SU-DHL-6 (cell line): ENCODE results near the gene PRDM7.

ENCODE experiments used
- H2AFZ ChIP-seq: fragments of 200-600 bp; sonication (generic); 2 replicates; pipeline ENCODE4 v1.6.1; 2014; ENCODE audit warnings: low read depth, mild to moderate bottlenecking, moderate library complexity, mixed read lengths, antibody characterized with exemption, low read length; ENCODE audit not compliant: severe bottlenecking
- H3F3A ChIP-seq: fragments of 200-600 bp; shearing (Covaris generic); 2 replicates; pipeline ENCODE4 v1.6.0; 2016; ENCODE audit warnings: antibody characterized with exemption, mild to moderate bottlenecking; ENCODE audit not compliant: insufficient read depth
- H3K27ac ChIP-seq: fragments of 200-600 bp; sonication (generic); 2 replicates; pipeline ENCODE4 v1.5.1; 2016; ENCODE audit warnings: low read depth, mild to moderate bottlenecking, low read length, moderate library complexity, mixed read lengths
- H3K27me3 ChIP-seq: fragments of 200-600 bp; sonication (generic), shearing (Covaris generic); 2 replicates; pipeline ENCODE4 v1.6.0; 2014; ENCODE audit warnings: mild to moderate bottlenecking, low read length
- H3K36me3 ChIP-seq: fragments of 200-600 bp; sonication (generic); 2 replicates; pipeline ENCODE4 v1.6.1; 2014; ENCODE audit warnings: mild to moderate bottlenecking, low read length, mixed read lengths
- H3K4me2 ChIP-seq: fragments of 300-600, 200-600 bp; shearing (Covaris generic), sonication (generic); 2 replicates; pipeline ENCODE4 v1.6.0; 2014; ENCODE audit warnings: low read length, low read depth, mild to moderate bottlenecking; ENCODE audit not compliant: poor library complexity, severe bottlenecking
- H3K4me3 ChIP-seq: fragments of 200-600 bp; sonication (generic); 2 replicates; pipeline ENCODE4 v1.5.1; 2014; ENCODE audit warnings: antibody characterized with exemption, low read length, mild to moderate bottlenecking, mixed read lengths; ENCODE audit not compliant: insufficient read depth, poor library complexity, severe bottlenecking
- H3K79me2 ChIP-seq: fragments of 200-600 bp; sonication (generic); 2 replicates; pipeline ENCODE4 v1.6.1; 2014; ENCODE audit warnings: mild to moderate bottlenecking, low read length, moderate library complexity; ENCODE audit not compliant: insufficient read depth
- H3K9ac ChIP-seq: fragments of 200-600 bp; sonication (generic); 2 replicates; pipeline ENCODE4 v1.7.0; 2014; ENCODE audit warnings: mild to moderate bottlenecking, low read length
- H3K9me2 ChIP-seq: fragments of 200-600 bp; sonication (generic); replicated peaks from 2 replicates; pipeline ENCODE4 v1.6.1; 2014; ENCODE audit warnings: low read length; ENCODE audit not compliant: insufficient read depth
- H3K9me3 ChIP-seq: fragments of 200-600 bp; sonication (generic); 2 replicates; pipeline ENCODE4 v1.6.1; 2014; ENCODE audit warnings: low read length, mixed read lengths; ENCODE audit not compliant: insufficient read depth
- H4K20me1 ChIP-seq: fragments of 200-600 bp; sonication (generic); 2 replicates; pipeline ENCODE4 v1.6.1; 2014; ENCODE audit warnings: low read depth, mild to moderate bottlenecking, antibody characterized with exemption, low read length, moderate library complexity, mixed read lengths
- CTCF ChIP-seq: fragments of 200-600 bp; sonication (generic); IDR thresholded peaks from one replicate; pipeline ENCODE4 v1.5.1; 2017; ENCODE audit warnings: antibody characterized with exemption, mild to moderate bottlenecking, low read length, moderate library complexity; ENCODE audit not compliant: insufficient read depth, poor library complexity, severe bottlenecking
- EZH2phosphoT487 ChIP-seq: fragments of 200-600 bp; sonication (generic), shearing (Covaris generic); conservative IDR thresholded peaks from 2 replicates; pipeline ENCODE4 v1.6.1; 2018; ENCODE audit warnings: mild to moderate bottlenecking, antibody characterized with exemption, low read length, moderate library complexity, mixed read lengths

The PRDM7 gene

GRCh38 chr16:90016339-90016950 is 60.7 kb downstream of the PRDM7 start:
- Histone ChIP-seq H2AFZ (no peak overlapping the region), H3K9me3 (no peaks in the 10 kb centered on the region), H3K9ac (no peak overlapping the region), H3F3A (peaks cover 4% of the 10 kb centered on the region; the same call in 1 of the 2 replicates), H3K27ac (no peak overlapping the region), H4K20me1 (no peaks in the 10 kb centered on the region), H3K9me2 (no peaks in the 10 kb centered on the region), H3K27me3 (no peaks in the 10 kb centered on the region), H3K4me3 (no peak overlapping the region), H3K4me2 (no peak overlapping the region), H3K36me3 (no peaks in the 10 kb centered on the region), H3K79me2 (no peaks in the 10 kb centered on the region)
- TF ChIP-seq CTCF, result no peak
- no peak for TF ChIP-seq EZH2phosphoT487

- Histone ChIP-seq H3K4me2 (no peak overlapping the region), H3F3A (peaks cover 4% of the 10 kb centered on the region; the same call in 1 of the 2 replicates), H2AFZ (no peak overlapping the region), H3K36me3 (no peaks in the 10 kb centered on the region), H3K9me2 (no peaks in the 10 kb centered on the region), H3K79me2 (no peaks in the 10 kb centered on the region), H3K27me3 (no peaks in the 10 kb centered on the region), H3K27ac (no peak overlapping the region), H4K20me1 (no peaks in the 10 kb centered on the region), H3K9ac (no peak overlapping the region), H3K9me3 (no peaks in the 10 kb centered on the region), H3K4me3 (no peak overlapping the region)
- no peak for TF ChIP-seq EZH2phosphoT487
- no peak for TF ChIP-seq CTCF
Measured at GRCh38 chr16:90015586-90016338, 61.4 kb downstream of the PRDM7 start.

GRCh38 chr16:90012991-90013745 is 64.0 kb downstream of the PRDM7 start:
- no peak overlapping the region for H2AFZ ChIP-seq
- no peaks in the 10 kb centered on the region for H3K9me3 ChIP-seq
- no peaks in the 10 kb centered on the region for H3K27me3 ChIP-seq
- H3K79me2 ChIP-seq, result no peaks in the 10 kb centered on the region
- no peak for TF ChIP-seq CTCF
- TF ChIP-seq EZH2phosphoT487, result no peak
- H3K36me3 ChIP-seq, result no peaks in the 10 kb centered on the region
- no peak overlapping the region for H3K4me3 ChIP-seq
- no peaks in the 10 kb centered on the region for H3F3A ChIP-seq
- H4K20me1 ChIP-seq, result no peaks in the 10 kb centered on the region
- H3K9me2 ChIP-seq, result no peaks in the 10 kb centered on the region
- H3K27ac ChIP-seq, result no peak overlapping the region
- H3K9ac ChIP-seq, result no peak overlapping the region
- H3K4me2 ChIP-seq, result no peak overlapping the region
